ENCODE data around the gene NRK.
"Not testable (repeated sequence)": the region's sequence is repeated elsewhere in the genome, so short reads cannot be mapped to it uniquely, and the experiment has no call there.

NRK gene

GRCh38 chrX:105822138-105823091 is at the start of gene NRK:
TSS of gene NRK (plus strand) at chrX:105822539. CDS start at chrX:105822846, 307 bp downstream.
- no peak for DNase-seq

GRCh38 chrX:105773801-105774200 is 48.5 kb upstream of the NRK start:
- no peak for DNase-seq

- no peak for DNase-seq
Observed at GRCh38 chrX:105775679-105776078, 46.7 kb upstream of the NRK start.

GRCh38 chrX:105781804-105782203 is 40.5 kb upstream of the NRK start:
- no peak for DNase-seq

GRCh38 chrX:105796877-105797276 is 25.5 kb upstream of the NRK start:
- not testable (repeated sequence) for DNase-seq

- no peak for DNase-seq
Observed at GRCh38 chrX:105803891-105804290, 18.4 kb upstream of the NRK start.

GRCh38 chrX:105805655-105806054 is 16.7 kb upstream of the NRK start:
- not testable (repeated sequence) for DNase-seq

- DNase-seq = no peak
Observed at GRCh38 chrX:105816517-105816916, 5.8 kb upstream of the NRK start.

GRCh38 chrX:105820247-105820646 is 2.1 kb upstream of the NRK start:
- no peak for DNase-seq

GRCh38 chrX:105821471-105822121 is 743 bp upstream of the NRK start:
- DNase-seq = no peak

GRCh38 chrX:105823092-105823455 is 735 bp downstream of the NRK start:
- no peak for DNase-seq

- DNase-seq = no peak
Observed at GRCh38 chrX:105829011-105829410, 6.7 kb downstream of the NRK start.

- DNase-seq = no peak
Observed at GRCh38 chrX:105837232-105837631, 14.9 kb downstream of the NRK start.

- no peak for DNase-seq
Observed at GRCh38 chrX:105845631-105846030, 23.3 kb downstream of the NRK start.

GRCh38 chrX:105850100-105850499 is 27.8 kb downstream of the NRK start:
- not testable (repeated sequence) for DNase-seq

GRCh38 chrX:105865709-105866108 is 43.4 kb downstream of the NRK start:
- no peak for DNase-seq

GRCh38 chrX:105869701-105870100 is 47.4 kb downstream of the NRK start:
- DNase-seq = no peak

GRCh38 chrX:105870445-105870844 is 48.1 kb downstream of the NRK start:
- DNase-seq = no peak

- no peak for DNase-seq
Observed at GRCh38 chrX:105872941-105873340, 50.6 kb downstream of the NRK start.

- DNase-seq = no peak
Observed at GRCh38 chrX:105874790-105875189, 52.5 kb downstream of the NRK start.

- peak; percentile 24 for DNase-seq
Observed at GRCh38 chrX:105876658-105877057, 54.3 kb downstream of the NRK start.

- DNase-seq = no peak
Observed at GRCh38 chrX:105880491-105880890, 58.2 kb downstream of the NRK start.

GRCh38 chrX:105882581-105883275 is 60.4 kb downstream of the NRK start:
- DNase-seq = no peak

- no peak for DNase-seq
Observed at GRCh38 chrX:105894721-105895120, 72.4 kb downstream of the NRK start.

Data from activated CD4-positive, alpha-beta T cell treated with anti-CD3 and anti-CD28 coated beads, Interleukin-2, amount 50 U/mL, for 16 hours (primary cell).